Upper lobe of left lung (tissue), 4 donors: Measurements from ENCODE around the gene SMCHD1.

ENCODE experiments used
- POLR2AphosphoS5 ChIP-seq, 2 donors: sonication (generic); formaldehyde crosslinking; IDR thresholded peaks; one replicate each; pipeline ENCODE4 v1.5.1; 2017; ENCODE audit warnings: antibody characterized with exemption in 2 of 2
- TF ChIP-seq, protein P1 (sequence below), 6 experiments: fragments of 450-650 bp in 4 of 6; fragments of 200-600 bp in 2 of 6; sonication (generic) in 2 of 6; IDR thresholded peaks; one replicate each; pipeline ENCODE4 v1.5.1; 2016 to 2019; ENCODE audit warnings: antibody characterized with exemption in 6 of 6

DNA sequence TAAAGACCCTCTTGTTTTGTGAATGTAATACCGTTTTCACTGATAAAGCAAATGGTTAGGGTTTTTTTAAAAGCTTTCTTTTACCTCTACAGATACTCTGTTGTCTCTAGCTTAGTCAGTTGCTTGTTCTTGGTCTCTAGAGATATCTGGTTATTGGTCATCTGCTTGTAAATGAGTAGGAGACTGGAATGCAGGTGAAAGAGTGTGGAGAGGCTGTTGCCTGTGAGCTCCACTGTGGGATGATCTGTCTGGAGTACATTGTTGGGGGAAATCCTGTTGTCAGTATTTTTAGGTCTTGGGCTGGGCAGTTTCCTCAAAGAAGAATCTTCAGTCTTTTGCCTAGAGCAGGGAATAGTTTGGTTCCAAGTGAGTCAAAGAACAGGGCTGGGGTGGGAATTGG, 67.7 kb downstream of the SMCHD1 start:
- TF ChIP-seq, protein P1, sequence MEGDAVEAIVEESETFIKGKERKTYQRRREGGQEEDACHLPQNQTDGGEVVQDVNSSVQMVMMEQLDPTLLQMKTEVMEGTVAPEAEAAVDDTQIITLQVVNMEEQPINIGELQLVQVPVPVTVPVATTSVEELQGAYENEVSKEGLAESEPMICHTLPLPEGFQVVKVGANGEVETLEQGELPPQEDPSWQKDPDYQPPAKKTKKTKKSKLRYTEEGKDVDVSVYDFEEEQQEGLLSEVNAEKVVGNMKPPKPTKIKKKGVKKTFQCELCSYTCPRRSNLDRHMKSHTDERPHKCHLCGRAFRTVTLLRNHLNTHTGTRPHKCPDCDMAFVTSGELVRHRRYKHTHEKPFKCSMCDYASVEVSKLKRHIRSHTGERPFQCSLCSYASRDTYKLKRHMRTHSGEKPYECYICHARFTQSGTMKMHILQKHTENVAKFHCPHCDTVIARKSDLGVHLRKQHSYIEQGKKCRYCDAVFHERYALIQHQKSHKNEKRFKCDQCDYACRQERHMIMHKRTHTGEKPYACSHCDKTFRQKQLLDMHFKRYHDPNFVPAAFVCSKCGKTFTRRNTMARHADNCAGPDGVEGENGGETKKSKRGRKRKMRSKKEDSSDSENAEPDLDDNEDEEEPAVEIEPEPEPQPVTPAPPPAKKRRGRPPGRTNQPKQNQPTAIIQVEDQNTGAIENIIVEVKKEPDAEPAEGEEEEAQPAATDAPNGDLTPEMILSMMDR (IDR thresholded peaks at IDR 0.05) = no peak
- TF ChIP-seq POLR2AphosphoS5 (IDR thresholded peaks at IDR 0.05) = no peak
